Gastroesophageal sphincter (tissue), 3 donors: ENCODE measurements around the gene SLC30A3.

Experiments used
- CTCF ChIP-seq, 4 experiments: fragments of 200-600 bp in 2 of 4; fragments of 450-650 bp in 2 of 4; sonication (generic) in 1 of 4; IDR thresholded peaks; one replicate each; pipeline ENCODE4 v1.5.1; 2017 to 2019; ENCODE audit warnings: antibody characterized with exemption in 4 of 4, mild to moderate bottlenecking in 2 of 4, moderate library complexity in 2 of 4
- EP300 ChIP-seq: sonication (generic); formaldehyde crosslinking; IDR thresholded peaks from one replicate; pipeline ENCODE4 v1.6.1; 2017; ENCODE audit warnings: antibody characterized with exemption, mild to moderate bottlenecking
- POLR2A ChIP-seq, 2 donors: fragments of 450-650 bp; IDR thresholded peaks; one replicate each; pipeline ENCODE4 v1.6.1; 2017; ENCODE audit warnings: antibody characterized with exemption in 2 of 2, mild to moderate bottlenecking in 2 of 2, moderate library complexity in 1 of 2
- POLR2AphosphoS5 ChIP-seq: sonication (generic); formaldehyde crosslinking; IDR thresholded peaks from one replicate; pipeline ENCODE4 v1.6.1; 2017; ENCODE audit warnings: antibody characterized with exemption

GRCh38 chr2:27205206-27205605, 57.6 kb downstream of the SLC30A3 start:
- TF ChIP-seq CTCF (IDR thresholded peaks at IDR 0.05) (no peak), POLR2AphosphoS5 (no peak), POLR2A (IDR thresholded peaks at IDR 0.05) (no peak), EP300 (no peak)
